DMS153 (cell line): ENCODE results near the gene ARHGAP27.

Source experiments
- DNase-seq: peaks from one replicate; lab custom pipeline; 2025; lab: John Stamatoyannopoulos, UW

ARHGAP27 gene

DNA sequence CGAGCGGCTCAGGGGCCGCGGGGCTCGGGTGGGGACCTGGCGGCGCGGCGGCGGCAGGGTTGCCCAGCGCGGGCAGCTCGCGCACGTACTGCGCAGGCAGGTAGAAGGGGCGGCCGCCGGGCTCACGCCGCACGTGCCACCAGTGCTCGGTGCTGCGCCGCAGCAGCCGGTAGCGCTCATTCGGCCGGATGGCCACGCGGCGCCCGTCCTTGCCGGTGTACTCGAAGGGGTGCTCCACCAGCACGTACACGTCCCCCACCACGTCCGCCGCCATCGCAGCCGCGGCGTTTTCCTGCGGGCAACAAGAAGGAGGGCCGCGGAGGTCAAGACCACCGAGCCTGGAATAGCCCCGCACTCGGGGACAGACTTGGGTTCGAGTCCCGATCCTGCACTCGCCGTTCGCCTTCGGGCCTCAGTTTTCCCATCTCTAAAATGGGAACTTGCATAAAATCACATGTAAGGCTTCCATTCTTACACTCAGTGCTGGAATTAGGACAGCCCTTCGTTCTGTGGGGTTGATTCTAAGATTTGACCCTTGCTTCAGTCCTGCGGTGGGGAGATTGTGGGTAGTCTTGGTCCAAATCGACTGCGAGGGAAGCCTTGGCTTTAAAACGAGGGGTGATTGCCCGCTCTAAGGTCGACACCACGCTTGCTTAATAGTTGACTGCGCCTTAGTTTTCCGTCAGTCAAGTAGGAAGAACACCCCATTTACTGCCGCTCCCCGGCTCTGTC is 2.5 kb downstream of the ARHGAP27 start:
- no peak for DNase-seq

DNA sequence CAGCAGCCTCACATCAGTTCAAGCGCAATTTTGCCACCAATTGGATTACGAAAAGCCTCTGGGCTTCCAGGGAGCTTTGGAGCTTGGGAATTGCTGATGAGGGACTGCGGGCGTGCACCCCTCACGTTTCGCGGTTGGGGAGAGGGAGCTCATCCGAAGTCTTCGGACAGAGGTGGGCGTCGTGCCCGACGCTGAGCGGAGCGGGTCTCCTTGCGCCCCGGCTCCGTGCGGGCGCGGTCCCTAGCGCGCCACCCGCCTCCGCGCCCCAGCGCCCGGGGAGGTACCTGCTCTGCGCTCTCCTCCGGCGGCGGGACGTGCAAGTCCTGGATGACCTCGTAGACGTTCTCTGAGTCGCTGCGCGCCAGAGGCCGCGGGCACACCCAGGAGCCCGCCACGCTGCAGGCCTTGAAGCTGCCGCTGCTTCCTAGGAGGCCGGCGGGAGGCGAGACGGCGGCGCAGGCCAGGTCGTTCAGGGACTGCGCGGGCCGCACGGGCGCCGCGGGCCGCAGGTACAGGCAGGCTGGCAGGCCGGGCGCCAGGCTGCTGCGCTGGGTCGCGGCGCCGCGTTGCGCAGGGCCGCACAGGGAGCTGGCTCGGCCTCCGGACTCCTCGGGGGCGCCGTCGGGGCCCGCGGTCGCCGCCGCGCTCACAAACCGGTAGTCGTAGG is 3.2 kb downstream of the ARHGAP27 start:
- DNase-seq = no peak

DNA sequence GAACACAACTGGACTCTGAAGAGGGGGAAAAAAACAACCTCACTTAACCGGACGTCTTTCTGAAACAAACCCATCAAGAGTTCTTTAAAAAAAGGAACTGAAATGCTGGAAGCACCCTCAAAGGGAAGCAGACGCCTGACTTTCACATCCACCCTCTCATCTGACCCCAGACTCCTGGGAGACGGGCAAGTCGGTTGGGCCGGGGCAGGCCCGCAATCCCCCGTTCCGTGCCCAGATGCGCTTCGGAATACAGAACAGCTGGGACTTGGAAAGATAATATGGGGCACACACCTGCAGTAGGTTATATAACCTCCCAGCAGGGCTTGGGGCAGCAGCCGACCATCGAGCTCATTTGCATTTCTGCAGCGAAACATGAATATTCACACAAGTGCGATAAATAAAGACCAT is 3.7 kb downstream of the ARHGAP27 start:
- no peak for DNase-seq

DNA sequence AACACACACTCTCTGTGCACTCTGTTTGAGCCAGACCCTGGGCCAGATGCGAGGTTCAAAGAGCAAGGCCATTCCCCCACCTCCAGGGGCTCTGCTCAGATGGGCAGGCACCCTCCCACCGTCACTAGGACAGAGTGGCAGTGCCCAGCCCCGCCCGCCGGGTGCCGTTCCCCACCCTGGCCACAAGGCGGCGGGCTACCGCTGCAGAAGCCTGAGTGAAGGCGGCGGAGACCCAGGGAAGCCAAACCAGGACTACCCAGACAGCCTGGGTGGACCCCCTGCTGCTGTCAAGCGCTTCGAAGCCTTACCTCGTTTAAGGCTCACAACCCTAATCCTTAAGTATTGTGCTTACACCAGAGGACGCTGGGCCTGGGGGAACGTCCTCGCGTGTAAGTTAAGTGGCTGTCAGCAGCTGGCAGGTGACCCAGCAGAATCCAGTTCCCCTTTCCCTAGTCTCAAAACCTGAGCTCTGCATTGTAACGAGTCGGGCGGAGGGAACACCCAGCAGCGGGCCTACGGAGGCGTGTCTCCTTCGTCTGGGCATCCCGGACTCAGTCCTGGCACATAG is 4.5 kb downstream of the ARHGAP27 start:
- DNase-seq = peak; percentile 63

DNA sequence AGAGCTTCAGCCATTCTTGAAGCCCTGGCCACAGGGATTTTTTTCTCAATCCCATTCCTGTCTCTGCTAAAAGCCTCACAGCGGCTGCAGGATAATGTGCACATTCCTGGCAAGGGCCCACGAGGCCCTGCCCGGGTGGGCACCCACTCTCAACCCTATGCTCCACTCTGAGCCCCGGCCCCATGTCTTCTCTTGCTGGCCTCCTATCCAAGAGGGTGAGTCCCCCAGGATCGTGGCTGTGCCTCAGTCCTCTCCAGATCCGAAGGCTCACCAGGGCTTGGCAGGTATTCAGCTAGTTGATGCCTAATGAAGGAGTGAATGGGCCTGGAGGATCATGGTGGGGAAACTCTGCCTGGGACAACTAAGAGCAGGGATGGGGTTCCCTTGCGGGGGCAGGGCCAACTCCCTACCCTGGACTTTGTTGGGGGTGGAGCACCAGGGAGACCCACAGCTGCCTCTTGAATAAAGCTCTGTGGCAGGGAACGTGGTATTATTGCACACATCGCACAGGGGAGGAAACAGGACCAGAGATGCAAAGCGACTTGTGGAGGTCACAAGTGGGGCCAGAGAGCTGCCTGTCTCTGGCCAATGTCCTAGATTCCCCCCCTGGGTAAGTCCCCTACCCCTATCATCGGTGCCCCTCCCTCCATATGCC is 5.4 kb downstream of the ARHGAP27 start:
- DNase-seq = no peak

DNA sequence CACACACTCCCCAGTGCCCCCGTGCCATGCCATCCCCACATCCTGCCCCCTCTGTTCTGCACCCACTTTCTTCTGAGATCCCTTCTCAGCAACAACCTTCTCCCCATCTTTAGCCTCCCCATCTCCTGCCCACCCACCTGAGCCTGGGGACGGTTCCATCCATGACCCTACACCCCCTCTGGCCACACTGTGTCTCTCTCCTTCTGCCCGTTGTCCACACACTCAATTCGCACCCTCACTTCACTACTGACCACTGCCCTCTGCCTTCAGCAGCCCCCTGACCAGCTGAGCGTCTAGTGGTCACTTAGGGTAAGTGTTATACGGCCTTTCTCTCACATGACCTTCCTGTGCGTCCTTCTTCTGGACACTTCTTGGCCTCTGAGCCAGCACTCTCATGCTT is 6.1 kb downstream of the ARHGAP27 start:
- no peak for DNase-seq

DNA sequence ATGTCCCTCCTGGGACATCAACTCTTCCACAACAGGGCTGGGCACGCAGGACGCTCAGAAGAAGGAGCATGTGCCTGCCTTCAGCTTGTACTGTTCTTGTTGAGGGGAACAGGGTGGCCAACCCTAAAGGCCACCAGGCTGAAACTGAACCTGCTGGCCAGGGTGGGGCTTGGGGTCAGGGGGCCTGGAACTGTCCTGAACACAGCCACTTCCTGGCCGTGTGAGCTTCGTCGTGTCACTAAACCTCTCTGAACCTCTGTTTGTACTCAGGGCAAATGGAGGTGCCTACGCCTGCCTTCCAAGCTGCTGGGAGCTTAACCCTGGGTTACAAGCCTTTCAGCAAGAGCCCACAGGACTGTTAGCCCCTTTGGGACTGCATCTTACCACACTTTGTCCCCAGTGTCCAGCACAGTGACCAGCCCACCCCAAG is 6.7 kb downstream of the ARHGAP27 start:
- no peak for DNase-seq

DNA sequence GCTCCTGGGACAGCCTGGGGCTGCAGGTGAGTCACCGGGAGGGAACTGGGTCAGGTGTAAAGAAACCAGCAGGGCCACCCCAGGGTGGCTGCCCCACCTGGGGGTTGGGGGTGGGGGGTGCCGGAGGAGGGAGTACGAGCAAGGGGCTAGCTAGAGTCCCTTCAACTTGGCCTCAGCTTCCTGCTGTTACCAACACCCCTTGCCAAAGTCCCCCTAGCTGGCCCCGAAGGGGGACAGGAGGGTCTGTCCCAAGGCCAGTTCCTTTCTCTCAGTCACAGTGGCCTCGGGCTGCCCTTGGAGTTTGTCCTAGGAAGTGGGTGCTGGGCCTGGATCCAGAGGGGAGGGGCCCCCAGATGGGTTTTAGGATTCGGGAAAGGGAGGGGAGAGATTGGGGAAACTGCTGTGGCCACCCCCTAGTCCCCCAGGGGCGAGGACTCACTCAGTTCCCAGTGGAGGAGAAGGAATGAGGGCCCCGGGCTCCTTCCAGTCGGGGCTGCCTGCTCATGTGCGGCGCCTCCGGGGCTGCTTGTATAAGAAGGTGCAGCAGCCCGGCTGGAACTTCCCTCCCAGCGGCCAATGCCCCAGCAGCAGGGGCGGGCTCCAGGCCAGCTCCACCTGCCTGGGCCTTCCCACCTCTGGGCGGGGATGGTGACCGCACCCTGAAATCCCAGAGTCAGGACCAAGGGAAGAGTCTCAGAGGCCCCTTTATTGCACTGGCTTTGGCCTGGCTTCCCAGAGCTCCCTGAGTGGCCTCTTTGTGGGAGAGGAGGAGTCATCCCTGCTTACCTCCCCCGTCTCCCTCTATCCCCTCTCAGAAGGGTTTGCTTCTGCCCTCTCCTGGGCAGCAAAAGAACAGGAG is 7.3 kb downstream of the ARHGAP27 start:
- peak; percentile 86 for DNase-seq

DNA sequence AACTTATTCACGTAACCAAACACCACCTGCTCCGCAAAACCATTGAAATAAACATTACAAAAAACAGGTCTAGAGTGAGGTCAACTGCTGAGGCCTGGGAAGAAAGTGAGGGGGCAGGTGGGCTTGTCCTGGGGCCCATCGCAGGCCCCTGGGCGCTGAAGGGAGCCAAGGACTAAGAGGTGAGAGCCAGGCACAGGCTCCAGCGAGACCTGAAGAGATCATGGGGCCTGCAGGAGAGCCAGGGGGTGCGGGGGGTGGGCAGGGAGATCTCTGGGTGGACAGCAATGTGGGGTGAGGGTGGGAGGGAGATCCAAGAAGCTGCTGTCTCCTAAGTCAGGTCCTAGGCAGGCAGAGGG is 7.9 kb downstream of the ARHGAP27 start:
- DNase-seq = no peak

DNA sequence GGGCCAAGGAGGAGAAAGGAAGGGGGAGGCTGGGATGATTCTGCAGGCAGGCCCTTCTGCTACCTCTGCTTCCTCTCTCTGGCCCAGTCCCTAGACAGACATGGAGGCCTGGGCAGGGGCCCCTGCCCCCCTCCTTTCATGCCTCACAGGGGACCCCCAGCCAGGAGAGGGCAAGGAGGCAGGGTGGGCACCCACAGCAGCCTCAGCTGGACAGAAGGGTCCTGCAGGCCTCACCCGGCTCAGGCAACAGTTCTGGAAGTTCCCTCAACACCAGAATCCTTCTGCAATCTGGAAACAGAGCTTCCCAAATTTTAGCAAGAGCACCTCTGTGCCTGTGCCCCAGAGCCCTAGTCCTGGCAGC is 8.7 kb downstream of the ARHGAP27 start:
- DNase-seq = no peak

DNA sequence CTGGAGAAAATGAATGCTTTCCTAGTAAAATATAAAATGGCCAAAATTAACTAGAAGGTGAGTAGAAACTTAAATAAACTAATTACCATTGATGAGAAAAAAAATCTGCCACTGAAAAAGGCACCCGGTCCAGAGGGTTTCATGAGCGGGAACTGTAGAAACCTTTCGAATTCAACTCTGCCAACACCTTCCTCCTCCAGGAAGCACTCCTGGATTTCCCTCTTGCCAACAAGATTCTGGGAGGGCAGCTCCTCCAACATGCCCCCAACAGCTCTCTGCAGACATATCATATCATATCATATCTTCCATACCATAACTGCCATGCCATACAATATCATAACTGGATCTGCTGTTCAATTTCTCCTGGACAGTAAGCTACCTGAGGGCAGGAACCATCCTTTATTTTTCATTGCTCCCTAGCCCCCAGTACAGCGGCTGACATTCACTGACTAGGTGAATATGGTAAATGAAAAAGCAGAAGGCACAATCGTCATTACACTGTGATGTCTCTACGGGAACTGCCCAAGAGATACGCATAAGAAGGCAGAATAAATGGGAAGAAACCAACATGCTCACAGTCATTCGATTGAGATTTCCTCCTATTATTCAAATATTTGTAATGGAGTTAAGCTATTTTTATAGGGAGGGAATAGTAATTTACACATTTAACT is 9.2 kb downstream of the ARHGAP27 start:
- no peak for DNase-seq

DNA sequence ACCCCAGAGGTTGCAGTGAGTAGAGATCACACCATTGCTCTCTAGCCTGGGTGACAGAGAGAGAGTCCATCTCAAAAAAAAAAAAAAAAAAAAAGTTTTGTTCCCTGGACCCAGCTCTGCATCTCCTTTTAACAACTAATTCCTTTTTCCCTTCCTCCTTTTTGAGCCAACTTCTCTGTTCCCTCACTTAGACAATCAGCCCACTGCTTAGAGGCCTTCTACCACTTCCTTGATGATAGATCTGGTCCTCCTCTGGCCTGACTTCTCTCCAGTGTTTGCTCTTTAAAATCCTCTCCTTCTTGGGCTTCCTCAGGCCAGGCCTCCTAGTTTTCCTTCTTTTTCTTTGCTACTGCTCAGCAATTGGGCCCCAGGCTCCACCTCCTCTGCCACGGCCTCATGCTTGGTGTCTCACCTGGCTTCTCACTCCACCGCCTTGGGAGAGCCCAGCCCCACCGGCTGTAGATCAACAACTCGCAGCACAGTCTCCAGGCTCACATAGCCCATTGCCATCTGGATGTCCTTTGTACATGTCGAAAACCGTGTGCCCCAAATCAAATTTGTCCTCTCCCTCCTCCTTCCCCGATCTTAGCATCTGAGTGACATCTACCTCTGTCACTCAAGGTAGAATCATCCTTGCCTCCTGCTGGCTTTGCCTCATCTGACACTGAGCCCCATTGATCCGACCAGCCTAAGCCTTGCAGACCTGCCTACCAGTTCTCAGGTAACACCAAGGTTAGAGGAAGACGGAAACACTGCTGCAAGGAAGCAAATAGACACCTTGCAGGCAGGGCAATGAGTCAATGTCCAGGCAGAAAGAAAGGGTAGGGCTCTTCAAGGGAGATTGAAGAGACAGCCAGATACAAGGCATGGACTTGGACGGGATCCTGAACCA is 17.4 kb downstream of the ARHGAP27 start:
- DNase-seq = no peak

DNA sequence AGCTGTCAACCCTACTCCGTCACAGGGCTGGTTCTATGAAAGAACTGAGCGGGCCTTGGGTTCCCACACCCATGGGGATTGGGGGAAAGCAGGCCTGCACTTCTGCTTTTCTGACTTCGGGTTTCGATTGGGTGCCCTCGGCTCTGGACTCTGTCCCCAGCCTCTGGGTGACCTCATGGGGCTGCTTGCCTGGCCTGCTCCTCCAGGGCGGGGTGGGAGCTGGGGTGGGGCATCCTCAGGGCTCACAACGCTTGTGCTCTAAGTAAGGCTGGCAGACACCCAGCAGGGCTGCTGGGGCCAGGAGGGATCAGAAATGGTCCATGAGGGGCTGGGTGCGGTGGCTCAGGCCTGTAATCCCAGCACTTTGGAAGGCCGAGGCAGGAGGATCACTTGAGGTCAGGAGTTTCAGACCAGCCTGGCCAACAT is 19.2 kb downstream of the ARHGAP27 start:
- DNase-seq = no peak

DNA sequence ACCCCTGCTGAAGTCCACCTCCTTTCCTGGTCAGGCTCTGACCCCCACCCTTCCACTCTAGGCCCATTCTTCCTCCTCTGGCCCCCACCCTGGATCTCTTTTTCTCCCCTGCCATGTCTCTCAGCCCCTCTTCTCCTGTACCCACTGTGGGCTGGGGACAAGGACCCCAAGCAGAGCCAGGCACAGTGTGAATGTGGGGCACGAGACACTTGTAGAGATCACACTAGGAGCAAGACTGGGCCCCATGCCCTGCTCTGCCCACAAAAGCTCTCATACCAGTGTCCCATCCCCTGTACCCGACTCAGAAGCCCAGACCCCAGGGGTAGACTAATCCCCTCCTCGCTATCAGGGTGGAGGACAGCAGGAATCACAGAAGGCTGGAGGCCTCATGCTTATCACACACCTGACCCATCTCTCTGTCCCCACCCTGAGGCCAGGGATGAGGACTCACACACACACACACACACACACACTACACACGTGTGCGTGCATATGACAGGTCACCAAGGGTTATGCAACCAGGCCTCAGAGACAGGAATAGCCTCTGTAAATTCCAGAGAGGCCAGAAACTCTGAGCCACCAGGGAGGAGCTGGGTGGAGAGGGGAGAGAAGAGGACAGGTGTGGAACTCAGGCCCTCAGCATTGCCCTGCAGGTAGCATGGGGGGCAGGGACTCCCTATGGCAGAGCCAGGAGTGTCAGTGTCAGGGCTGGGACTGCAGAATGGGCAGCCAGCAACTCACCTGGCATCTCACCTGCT is 21.1 kb downstream of the ARHGAP27 start:
- DNase-seq = no peak

DNA sequence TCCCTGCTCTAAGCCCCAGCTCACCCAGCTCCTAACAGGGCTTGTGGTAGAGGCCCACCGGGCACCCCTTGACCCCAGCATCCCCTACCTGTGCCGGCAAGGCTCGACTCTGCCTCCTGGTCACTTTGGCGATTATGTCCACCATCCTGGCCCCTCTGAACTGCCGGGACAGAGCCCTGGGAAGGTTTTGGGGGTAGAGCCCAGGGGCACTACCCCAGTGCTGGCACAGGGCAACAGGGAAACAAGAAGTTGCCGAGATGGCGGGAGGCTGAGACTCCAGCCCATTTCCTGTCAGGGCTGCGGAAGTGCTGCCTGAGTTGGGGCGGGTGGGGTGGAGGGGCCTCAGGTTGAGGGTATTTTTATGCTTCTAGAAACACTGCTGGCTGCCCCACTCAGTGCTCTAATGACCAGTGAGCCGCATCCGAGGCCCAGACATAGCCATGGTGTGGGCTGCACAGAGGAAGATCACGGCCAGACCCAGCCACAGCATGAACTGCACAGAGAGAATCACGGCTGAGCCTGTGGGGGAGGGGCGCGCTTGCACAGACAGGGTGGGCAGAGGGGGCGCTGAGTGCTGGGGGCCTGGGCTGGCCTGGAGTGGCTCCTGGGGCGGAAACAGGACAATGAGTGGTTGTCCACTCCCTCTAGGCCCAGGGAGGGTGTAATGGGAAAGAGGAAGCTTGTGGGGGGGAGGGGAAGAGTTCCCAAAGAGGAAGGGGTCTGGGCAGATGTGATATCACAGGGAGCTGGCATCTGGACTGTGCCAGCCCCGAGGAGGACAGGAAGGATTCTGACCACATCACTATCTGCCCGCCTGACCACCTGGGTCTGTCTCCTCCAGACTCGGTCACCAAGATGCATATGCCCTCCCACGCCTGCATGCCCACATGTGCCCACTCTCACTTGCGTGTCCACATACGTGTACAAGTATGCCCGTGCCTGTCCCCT is 22.3 kb downstream of the ARHGAP27 start:
- no peak for DNase-seq

DNA sequence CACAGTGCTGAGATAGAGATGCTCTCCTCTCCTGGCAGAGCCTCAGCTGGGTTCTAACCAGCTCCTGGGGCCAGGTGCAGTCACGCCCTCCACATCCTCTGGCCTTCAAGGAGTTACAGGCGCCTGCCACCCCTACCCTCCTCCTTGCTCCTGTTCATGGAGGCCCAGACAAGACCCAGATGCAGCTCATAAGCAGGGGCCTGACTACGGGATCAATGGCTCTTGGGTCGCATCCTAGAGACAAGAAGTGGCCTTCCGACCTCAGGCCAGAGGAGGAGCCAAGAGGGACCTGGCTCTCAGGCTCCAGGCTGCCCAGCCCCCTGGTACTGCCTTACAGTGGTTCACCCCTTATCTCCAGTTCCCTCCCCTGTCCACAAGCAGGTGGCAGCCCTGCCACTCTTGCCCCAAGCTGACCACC is 23.0 kb downstream of the ARHGAP27 start:
- DNase-seq = no peak

DNA sequence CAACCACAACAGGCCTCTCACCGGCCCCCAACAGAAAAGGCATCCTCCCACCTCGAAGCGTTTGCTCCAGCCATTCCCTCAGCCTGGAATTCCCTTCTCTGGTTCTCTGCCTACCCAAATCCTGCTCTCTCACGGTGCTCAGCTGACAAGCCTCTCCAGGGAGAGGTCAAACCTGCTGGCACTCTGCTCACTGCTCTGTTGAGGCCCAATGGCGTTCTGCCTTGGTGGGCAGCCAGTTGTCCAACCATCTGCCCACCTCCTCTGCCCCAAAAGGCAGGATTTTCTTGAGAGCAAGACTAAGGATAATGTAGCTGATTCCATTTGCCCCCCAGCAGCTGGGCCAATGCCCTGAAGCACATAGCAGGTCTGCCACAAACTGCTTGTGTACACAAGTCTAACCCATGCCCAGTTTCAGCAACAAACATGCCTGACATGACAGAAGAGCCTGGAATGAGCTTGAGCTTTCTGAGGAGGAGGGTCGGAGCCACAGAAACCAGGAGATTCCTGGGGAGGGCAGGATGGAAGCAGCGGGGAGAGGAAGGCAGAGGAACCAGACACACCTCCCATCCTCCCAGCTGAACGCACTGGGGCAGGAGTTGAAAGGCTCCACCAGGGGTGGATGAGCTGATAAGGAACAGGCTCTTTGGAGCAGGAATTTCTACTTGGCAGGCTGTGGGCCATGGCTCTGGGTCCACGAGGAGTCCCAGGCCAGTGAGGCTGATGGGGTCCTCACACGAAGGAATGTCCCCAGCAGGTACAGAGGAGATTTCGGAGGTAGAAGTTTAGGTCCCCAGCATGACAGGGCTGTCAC is 23.9 kb downstream of the ARHGAP27 start:
- DNase-seq = no peak

DNA sequence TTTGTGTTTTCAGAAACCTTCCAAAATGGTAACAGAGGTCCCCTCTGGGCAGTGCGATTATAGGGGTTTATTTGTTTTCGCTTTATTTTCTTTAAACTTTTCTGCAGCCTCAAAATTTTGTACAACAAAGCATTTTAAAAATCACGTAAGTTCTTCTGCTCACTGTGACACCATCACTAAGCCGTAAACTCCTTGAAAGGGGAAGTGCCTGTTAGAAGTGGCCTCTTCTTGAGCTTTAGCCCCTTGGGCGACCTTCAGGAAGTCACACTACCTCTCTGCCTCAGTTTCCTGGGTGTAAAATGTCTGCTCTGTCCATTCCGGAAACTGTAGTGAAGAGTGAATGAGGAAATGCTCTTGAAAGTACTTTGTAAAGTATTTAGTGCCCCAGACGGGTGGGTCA is 26.6 kb downstream of the ARHGAP27 start:
- no peak for DNase-seq
